Left renal pelvis (tissue), 4 donors: ENCODE results near the gene COL4A1. TPM values are rescaled to one million over a fixed set of nuclear protein-coding genes. Genes with fewer than 3 reads are reported as not detected.

Experiments used
- DNase-seq, 4 donors: peaks; one replicate each; pipeline ENCODE4 v3.0.0-alpha.2; 2013; ENCODE audit warnings: low read depth in 4 of 4, low spot score in 3 of 4
- polyA plus RNA-seq, 4 donors: library from polyadenylated mRNA; unstranded; fragments of 120-200 nt; gene quantifications; one replicate each; pipeline ENCODE4 v1.2.1, GENCODE V29; 2013; ENCODE audit not compliant: insufficient read length in 4 of 4

Gene COL4A1
- polyA plus RNA-seq, 4 donors: 420 to 713 (median 538) TPM

DNA sequence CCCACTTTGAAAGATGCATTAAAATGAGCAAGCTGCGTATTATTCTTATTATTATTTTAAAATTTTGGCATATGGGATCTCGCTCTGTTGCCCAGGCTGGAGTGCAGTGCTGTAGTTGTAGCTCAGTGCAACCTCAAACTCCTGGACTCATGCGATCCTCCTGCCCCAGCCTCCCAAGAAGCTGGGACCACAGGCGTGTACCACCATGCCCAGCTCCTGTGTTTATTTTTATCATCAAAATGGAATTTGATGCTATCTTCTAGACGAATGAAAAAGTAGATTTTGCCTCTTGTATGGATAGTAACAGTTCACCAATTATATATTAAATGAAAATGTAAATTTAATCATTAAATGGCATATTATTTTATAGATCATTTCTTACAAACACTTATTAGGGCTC lies 43.6 kb downstream of the COL4A1 start:
- no peak for DNase-seq

GRCh38 chr13:110262508-110263291 lies 44.3 kb downstream of the COL4A1 start:
- DNase-seq: no peak

GRCh38 chr13:110262082-110262436 lies 44.9 kb downstream of the COL4A1 start:
- no peak for DNase-seq

GRCh38 chr13:110261166-110262081 lies 45.5 kb downstream of the COL4A1 start:
- DNase-seq: no peak

GRCh38 chr13:110259651-110260050 lies 47.3 kb downstream of the COL4A1 start:
- no peak for DNase-seq

DNA sequence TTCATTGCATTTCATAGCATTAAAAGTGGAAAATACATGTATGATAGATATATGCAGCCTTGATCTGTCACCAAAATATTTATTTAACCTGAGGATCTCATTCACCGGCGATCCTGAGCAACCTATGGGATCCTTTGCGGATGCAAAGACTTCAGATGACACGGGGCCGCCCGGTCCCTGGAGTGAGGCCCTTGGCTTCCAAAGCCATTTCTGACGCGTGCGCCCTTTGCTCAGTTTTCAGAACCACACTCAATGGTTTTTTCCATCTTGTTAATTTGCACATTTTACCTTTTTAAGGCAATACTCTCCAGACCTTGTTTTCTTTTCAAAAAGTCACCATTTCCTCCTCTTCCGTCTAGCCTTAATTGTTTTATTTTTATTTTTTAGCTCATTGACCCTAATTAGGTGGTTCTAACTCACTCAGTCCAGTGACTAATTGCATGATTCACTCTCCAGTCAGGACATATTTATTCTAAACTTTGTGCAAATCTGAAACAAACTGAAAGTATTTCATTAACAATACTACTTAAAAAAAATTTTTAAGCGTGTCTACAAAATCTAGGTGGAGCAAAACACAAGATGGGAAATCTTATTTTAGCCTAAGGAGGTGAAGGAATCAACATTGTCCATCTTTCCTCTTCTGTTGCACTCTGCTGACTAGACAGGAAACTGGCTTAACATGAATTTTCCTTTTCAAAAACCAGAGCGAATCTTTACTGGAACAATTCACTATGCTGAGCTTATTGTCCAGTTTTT lies 47.9 kb downstream of the COL4A1 start:
- DNase-seq: no peak

- DNase-seq: no peak
Measured at GRCh38 chr13:110257408-110257807, 49.5 kb downstream of the COL4A1 start.

DNA sequence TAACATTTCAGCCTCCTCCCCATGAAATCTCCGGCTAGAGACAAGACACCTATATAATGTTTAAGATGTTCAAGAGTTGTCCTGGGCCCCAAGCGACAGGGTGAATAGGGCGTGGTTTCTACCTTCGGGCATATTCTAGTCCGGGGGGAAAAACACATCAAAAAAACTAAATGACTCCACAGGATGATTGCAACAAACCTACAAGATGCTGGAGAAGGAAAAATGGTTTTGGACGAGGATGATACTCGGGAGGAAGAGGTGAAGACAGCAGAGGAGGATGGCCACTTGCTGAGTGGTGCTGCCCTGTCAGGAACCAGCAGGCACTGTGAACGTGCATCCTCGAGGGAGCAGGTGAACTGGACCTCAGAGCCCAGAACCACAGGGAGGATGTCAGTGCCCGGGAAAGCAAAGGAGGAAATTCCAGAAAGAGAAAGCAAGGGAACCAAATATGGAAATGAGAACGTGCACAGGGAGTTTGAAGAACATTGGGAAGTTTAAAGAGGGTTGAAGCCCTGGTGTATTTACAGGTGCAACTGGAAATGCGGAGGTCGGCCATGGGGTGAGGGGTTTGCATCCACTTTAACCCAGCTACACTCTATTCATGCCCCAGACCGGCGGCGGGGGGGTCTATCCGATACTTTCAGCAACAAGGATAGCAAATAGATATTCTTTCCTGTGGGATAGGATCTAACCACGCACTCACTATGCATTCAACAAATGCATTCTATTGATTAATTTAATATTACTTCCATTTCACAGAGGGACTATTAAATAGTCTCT lies 50.6 kb downstream of the COL4A1 start:
- DNase-seq: no peak

DNA sequence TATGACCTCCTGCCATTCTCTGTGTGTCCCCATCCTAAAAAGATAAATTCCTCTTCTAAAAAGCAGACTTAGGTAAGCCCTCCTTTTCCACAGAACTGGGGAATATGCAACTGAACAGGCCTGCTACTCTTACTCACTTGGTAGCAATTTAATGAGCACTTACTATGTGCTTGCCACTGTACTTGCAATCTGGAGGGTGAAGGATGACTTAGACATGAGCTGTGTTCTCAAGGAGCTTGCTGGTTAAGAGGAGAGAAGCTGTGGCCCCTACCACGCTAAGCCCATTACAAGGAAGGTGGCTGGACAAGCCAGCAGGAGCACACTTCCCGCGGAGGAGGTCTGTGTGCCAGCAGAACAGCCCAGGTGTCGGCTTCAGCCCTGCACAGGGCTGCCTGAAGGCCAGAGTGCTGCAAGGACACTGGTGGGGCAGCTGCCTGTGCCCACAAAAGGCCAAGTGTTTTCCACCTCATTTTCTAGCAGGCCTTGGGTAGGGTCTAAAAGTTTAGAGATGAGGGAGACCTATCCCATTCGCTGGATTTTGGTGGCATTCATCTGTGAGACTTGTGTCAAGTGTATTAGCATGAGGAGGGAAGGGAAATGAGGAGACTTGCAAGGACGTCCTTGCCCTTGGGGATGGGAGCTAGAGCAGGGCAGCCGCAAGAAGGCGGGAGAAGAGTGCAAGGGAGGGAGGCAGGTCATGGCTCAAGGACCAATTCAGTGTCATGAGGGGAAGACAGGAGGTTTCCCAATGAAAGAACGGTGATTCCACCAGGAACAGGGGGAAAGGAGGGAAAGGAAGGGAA lies 52.0 kb downstream of the COL4A1 start:
- DNase-seq: no peak

- DNase-seq: no peak
Measured at GRCh38 chr13:110254151-110254679, 52.7 kb downstream of the COL4A1 start.

DNA sequence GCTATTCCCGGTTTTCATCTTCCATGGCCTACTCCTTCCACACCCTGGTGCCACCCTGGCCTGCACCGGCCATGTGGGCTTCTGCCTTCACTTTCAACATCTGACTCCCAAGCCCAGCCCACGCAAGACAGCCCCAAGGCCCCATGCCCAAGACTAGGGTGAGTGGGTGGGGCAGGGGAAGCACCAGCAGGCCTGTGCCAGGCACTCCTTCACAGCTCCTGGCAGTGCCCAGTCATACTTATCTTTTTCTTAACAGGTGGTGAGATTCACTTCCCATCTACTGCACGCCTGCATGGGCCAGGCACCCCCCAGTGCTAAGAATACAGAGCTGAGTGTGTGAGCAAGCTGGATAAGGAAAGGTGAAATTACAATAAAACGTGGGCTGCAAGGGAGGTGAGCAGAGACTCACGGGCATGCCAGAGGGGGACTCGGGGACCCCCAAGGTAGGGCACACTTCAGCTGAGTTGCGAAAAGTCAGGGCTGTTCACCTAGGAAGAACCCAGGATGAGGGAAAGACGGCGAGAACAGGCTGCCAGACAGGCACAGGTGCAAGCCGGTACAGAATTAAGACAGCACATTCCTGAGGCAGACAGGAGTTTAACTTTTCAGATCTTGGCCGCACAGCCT lies 55.7 kb downstream of the COL4A1 start:
- DNase-seq: no peak

- DNase-seq: no peak
Measured at GRCh38 chr13:110250258-110250891, 56.6 kb downstream of the COL4A1 start.

DNA sequence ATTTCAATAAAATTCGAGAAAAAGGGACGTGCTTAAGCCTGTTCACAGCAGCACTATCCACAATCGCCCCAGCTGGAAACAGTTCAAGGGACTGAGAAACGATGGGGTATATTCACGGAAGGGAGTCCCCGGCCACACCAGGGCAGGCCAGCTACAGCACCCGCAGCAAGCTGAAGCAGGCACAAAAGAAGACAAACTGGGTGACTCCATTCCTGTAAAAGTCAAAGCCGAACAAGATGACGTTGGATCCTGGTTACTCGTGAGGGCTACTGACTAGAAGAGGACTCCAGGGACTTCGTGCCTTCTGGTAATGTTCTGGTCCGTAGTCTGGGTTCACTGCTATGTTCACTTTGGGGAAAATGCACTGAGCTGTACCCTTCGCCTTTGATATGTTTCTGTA lies 57.6 kb downstream of the COL4A1 start:
- DNase-seq: no peak

DNA sequence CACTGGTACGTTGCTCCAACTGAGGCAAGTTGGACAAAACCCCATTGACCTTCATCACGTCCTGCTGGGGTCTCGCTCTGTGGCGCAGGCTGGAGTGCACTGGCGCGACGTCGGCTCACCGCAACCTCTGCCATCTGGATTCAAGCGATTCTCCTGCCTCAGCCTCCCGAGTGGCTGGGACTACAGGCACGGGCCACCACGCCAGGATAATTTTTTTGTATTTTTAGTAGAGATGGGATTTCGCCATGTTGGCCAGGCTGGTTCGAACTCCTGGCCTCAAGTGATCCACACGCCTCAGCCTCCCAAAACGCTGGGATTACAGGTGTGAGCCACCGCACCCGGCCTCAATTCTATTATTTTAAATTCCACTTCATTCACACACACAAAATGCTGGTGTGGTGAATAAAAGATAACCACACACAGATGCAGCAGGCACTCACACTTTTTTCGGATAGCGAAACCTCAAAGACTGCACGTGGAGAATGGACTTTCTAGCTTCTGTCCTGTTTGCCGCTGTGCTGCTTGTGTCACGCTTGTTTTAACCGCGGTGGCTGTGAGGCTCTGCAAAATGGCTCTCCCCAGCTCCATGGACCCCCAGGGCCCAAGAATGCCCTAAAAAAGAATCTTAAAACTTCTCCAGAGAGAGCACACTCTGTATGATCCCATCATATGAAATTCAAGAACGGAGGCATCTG lies 58.4 kb downstream of the COL4A1 start:
- DNase-seq: no peak

- no peak for DNase-seq
Measured at GRCh38 chr13:110246530-110246929, 60.4 kb downstream of the COL4A1 start.

DNA sequence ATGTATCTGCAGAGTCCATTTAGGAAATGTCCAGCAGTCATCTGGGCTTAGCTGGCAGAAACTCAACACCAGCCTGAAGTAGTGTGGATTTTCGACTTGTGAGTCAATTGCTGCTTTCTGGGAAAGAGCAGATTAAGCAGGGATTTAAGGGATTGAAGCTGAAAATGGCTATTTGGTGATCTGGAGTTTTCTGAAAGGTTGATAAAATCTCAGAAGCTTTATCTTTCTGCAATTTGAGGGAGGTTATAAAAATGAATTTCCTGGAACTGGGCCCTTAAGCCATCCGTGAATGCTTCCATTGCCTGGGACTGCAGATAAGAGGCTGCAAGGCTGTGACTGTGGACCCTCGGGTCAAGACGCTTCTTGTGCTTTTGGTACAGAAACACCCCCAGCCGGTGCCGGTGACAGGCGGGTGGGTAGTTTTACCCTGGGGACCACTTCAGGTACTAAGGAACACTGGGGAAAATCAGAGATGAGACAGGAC lies 61.5 kb downstream of the COL4A1 start:
- no peak for DNase-seq

DNA sequence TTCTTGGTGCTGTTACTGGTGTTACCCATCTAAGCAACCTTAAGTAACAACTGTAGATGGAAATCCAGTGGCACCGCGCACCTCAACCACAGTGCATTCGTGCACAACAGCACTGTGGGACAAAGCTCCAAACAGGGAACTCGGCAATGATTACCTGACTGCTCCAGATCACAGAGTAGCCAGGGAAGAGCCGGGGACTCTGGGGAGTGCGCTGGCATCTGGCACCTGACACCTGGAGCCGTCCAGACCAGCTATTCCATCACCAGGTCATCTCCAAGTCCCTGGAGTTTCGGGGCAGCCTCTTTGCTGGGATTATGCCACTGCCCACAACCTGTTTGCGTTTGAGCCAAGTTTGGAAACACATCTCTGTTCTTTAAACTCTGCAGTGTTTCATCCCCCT lies 62.0 kb downstream of the COL4A1 start:
- DNase-seq: no peak
